ENCODE data around the gene NPFFR1. TPM values are rescaled to one million over a fixed set of nuclear protein-coding genes. Genes with fewer than 3 reads are reported as not detected.

The NPFFR1 gene
- total RNA-seq, 2 donors from 2014 or later = not detected

- no peaks in the 10 kb centered on the region for H3K9me3 ChIP-seq (ENCODE audit: control insufficient read depth, low read length, poor library complexity, severe bottlenecking)
- Mint-ChIP-seq H3K4me3 (no peak overlapping the region), H3K27ac (no peak overlapping the region), H3K36me3 (ENCODE audit: low read depth) (no peaks in the 10 kb centered on the region), H3K27me3 (no peaks in the 10 kb centered on the region), H3K4me1 (peaks cover 13% of the 10 kb centered on the region)
- no peak for ATAC-seq
- no peak for DNase-seq
Observed at GRCh38 chr10:70321897-70322890, 38.4 kb upstream of the NPFFR1 start.

GRCh38 chr10:70321233-70321632, 37.4 kb upstream of the NPFFR1 start:
- no peaks in the 10 kb centered on the region for H3K27me3 Mint-ChIP-seq
- H3K4me1 Mint-ChIP-seq = peaks cover 13% of the 10 kb centered on the region
- H3K27ac Mint-ChIP-seq = peak overlapping the region; percentile 16
- H3K4me3 Mint-ChIP-seq = no peak overlapping the region
- no peaks in the 10 kb centered on the region for H3K9me3 ChIP-seq (ENCODE audit: control insufficient read depth, low read length, poor library complexity, severe bottlenecking)
- H3K36me3 Mint-ChIP-seq (ENCODE audit: low read depth) = no peaks in the 10 kb centered on the region
- DNase-seq = no peak
- ATAC-seq = no peak

GRCh38 chr10:70320751-70321150, 36.9 kb upstream of the NPFFR1 start:
- peaks cover 12% of the 10 kb centered on the region for H3K4me1 Mint-ChIP-seq
- no peaks in the 10 kb centered on the region for H3K36me3 Mint-ChIP-seq (ENCODE audit: low read depth)
- H3K4me3 Mint-ChIP-seq = no peak overlapping the region
- no peaks in the 10 kb centered on the region for H3K9me3 ChIP-seq (ENCODE audit: control insufficient read depth, low read length, poor library complexity, severe bottlenecking)
- no peak for DNase-seq
- H3K27me3 Mint-ChIP-seq = no peaks in the 10 kb centered on the region
- peak overlapping the region; percentile 16 for H3K27ac Mint-ChIP-seq
- ATAC-seq = no peak

GRCh38 chr10:70319824-70320223, 36.0 kb upstream of the NPFFR1 start:
- Mint-ChIP-seq H3K4me3 (no peak overlapping the region), H3K27ac (peak overlapping the region; percentile 70), H3K36me3 (ENCODE audit: low read depth) (peaks cover under 1% of the 10 kb centered on the region), H3K27me3 (no peaks in the 10 kb centered on the region), H3K4me1 (peaks cover 10% of the 10 kb centered on the region)
- ATAC-seq (no peak), DNase-seq (no peak)
- H3K9me3 ChIP-seq (ENCODE audit: control insufficient read depth, low read length, poor library complexity, severe bottlenecking) = no peaks in the 10 kb centered on the region

GRCh38 chr10:70319183-70319582, 35.4 kb upstream of the NPFFR1 start:
- Mint-ChIP-seq H3K27me3 (no peaks in the 10 kb centered on the region), H3K36me3 (ENCODE audit: low read depth) (peaks cover 3% of the 10 kb centered on the region), H3K27ac (peak overlapping the region; percentile 70), H3K4me1 (peaks cover 10% of the 10 kb centered on the region), H3K4me3 (no peak overlapping the region)
- ATAC-seq = no peak
- no peaks in the 10 kb centered on the region for H3K9me3 ChIP-seq (ENCODE audit: control insufficient read depth, low read length, poor library complexity, severe bottlenecking)
- DNase-seq = no peak

- Mint-ChIP-seq H3K36me3 (ENCODE audit: low read depth) (peaks cover 3% of the 10 kb centered on the region), H3K4me3 (no peak overlapping the region), H3K27me3 (no peaks in the 10 kb centered on the region), H3K4me1 (peaks cover 2% of the 10 kb centered on the region), H3K27ac (no peak overlapping the region)
- ATAC-seq (no peak), DNase-seq (no peak)
- no peaks in the 10 kb centered on the region for H3K9me3 ChIP-seq (ENCODE audit: control insufficient read depth, low read length, poor library complexity, severe bottlenecking)
Observed at GRCh38 chr10:70317943-70318318, 34.1 kb upstream of the NPFFR1 start.

- no peak for ATAC-seq
- Mint-ChIP-seq H3K4me3 (no peak overlapping the region), H3K27me3 (no peaks in the 10 kb centered on the region), H3K27ac (no peak overlapping the region), H3K36me3 (ENCODE audit: low read depth) (peaks cover 3% of the 10 kb centered on the region), H3K4me1 (no peaks in the 10 kb centered on the region)
- DNase-seq = no peak
- no peaks in the 10 kb centered on the region for H3K9me3 ChIP-seq (ENCODE audit: control insufficient read depth, low read length, poor library complexity, severe bottlenecking)
Observed at GRCh38 chr10:70317272-70317942, 33.6 kb upstream of the NPFFR1 start.

GRCh38 chr10:70315815-70316214, 32.0 kb upstream of the NPFFR1 start:
- no peaks in the 10 kb centered on the region for H3K27me3 Mint-ChIP-seq
- H3K9me3 ChIP-seq (ENCODE audit: control insufficient read depth, low read length, poor library complexity, severe bottlenecking) = no peaks in the 10 kb centered on the region
- ATAC-seq (no peak), DNase-seq (no peak)
- H3K27ac Mint-ChIP-seq = no peak overlapping the region
- H3K4me1 Mint-ChIP-seq = no peaks in the 10 kb centered on the region
- peaks cover 3% of the 10 kb centered on the region for H3K36me3 Mint-ChIP-seq (ENCODE audit: low read depth)
- H3K4me3 Mint-ChIP-seq = no peak overlapping the region

- DNase-seq = no peak
- no peak overlapping the region for H3K27ac Mint-ChIP-seq
- H3K36me3 Mint-ChIP-seq (ENCODE audit: low read depth) = peaks cover 3% of the 10 kb centered on the region
- no peak overlapping the region for H3K4me3 Mint-ChIP-seq
- no peak for ATAC-seq
- H3K4me1 Mint-ChIP-seq = no peaks in the 10 kb centered on the region
- H3K9me3 ChIP-seq (ENCODE audit: control insufficient read depth, low read length, poor library complexity, severe bottlenecking) = no peaks in the 10 kb centered on the region
- no peaks in the 10 kb centered on the region for H3K27me3 Mint-ChIP-seq
Observed at GRCh38 chr10:70315276-70315675, 31.5 kb upstream of the NPFFR1 start.

GRCh38 chr10:70312972-70313371, 29.2 kb upstream of the NPFFR1 start:
- no peak overlapping the region for H3K4me3 Mint-ChIP-seq
- no peak overlapping the region for H3K27ac Mint-ChIP-seq
- no peaks in the 10 kb centered on the region for H3K27me3 Mint-ChIP-seq
- no peaks in the 10 kb centered on the region for H3K4me1 Mint-ChIP-seq
- H3K9me3 ChIP-seq (ENCODE audit: control insufficient read depth, low read length, poor library complexity, severe bottlenecking) = no peaks in the 10 kb centered on the region
- ATAC-seq = no peak
- peaks cover 3% of the 10 kb centered on the region for H3K36me3 Mint-ChIP-seq (ENCODE audit: low read depth)
- no peak for DNase-seq

- Mint-ChIP-seq H3K4me1 (no peaks in the 10 kb centered on the region), H3K27ac (no peak overlapping the region), H3K36me3 (ENCODE audit: low read depth) (peaks cover 3% of the 10 kb centered on the region), H3K4me3 (no peak overlapping the region), H3K27me3 (no peaks in the 10 kb centered on the region)
- DNase-seq = no peak
- no peaks in the 10 kb centered on the region for H3K9me3 ChIP-seq (ENCODE audit: control insufficient read depth, low read length, poor library complexity, severe bottlenecking)
- no peak for ATAC-seq
Observed at GRCh38 chr10:70312249-70312648, 28.4 kb upstream of the NPFFR1 start.

- Mint-ChIP-seq H3K4me3 (no peak overlapping the region), H3K36me3 (ENCODE audit: low read depth) (peaks cover 3% of the 10 kb centered on the region), H3K27ac (no peak overlapping the region), H3K4me1 (no peaks in the 10 kb centered on the region), H3K27me3 (no peaks in the 10 kb centered on the region)
- H3K9me3 ChIP-seq (ENCODE audit: control insufficient read depth, low read length, poor library complexity, severe bottlenecking) = no peaks in the 10 kb centered on the region
- ATAC-seq = no peak
- no peak for DNase-seq
Observed at GRCh38 chr10:70311698-70312097, 27.9 kb upstream of the NPFFR1 start.

GRCh38 chr10:70309661-70310060, 25.9 kb upstream of the NPFFR1 start:
- H3K27me3 Mint-ChIP-seq = no peaks in the 10 kb centered on the region
- H3K4me1 Mint-ChIP-seq = peaks cover 4% of the 10 kb centered on the region
- H3K36me3 Mint-ChIP-seq (ENCODE audit: low read depth) = peaks cover under 1% of the 10 kb centered on the region

More at GRCh38 chr10:70309661-70310060, 25.9 kb upstream of the NPFFR1 start:
- DNase-seq = no peak
- Mint-ChIP-seq H3K27ac (no peak overlapping the region), H3K4me3 (no peak overlapping the region)
- no peaks in the 10 kb centered on the region for H3K9me3 ChIP-seq (ENCODE audit: control insufficient read depth, low read length, poor library complexity, severe bottlenecking)
- ATAC-seq = no peak
